ENCODE data around the gene REXO1. TPM values are rescaled to one million over a fixed set of nuclear protein-coding genes. Genes with fewer than 3 reads are reported as not detected.
A peak's percentile ranks its signal among the peaks of the same experiment; 100 is the strongest.

Gene REXO1
- total RNA-seq, 2 donors from 2014 or later, result 18.2 to 24.5 TPM

GRCh38 chr19:1814391-1814790 lies 33.9 kb downstream of the REXO1 start:
- TF ChIP-seq, protein P1, sequence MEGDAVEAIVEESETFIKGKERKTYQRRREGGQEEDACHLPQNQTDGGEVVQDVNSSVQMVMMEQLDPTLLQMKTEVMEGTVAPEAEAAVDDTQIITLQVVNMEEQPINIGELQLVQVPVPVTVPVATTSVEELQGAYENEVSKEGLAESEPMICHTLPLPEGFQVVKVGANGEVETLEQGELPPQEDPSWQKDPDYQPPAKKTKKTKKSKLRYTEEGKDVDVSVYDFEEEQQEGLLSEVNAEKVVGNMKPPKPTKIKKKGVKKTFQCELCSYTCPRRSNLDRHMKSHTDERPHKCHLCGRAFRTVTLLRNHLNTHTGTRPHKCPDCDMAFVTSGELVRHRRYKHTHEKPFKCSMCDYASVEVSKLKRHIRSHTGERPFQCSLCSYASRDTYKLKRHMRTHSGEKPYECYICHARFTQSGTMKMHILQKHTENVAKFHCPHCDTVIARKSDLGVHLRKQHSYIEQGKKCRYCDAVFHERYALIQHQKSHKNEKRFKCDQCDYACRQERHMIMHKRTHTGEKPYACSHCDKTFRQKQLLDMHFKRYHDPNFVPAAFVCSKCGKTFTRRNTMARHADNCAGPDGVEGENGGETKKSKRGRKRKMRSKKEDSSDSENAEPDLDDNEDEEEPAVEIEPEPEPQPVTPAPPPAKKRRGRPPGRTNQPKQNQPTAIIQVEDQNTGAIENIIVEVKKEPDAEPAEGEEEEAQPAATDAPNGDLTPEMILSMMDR (IDR thresholded peaks at IDR 0.05), result no peak
- no peaks in the 10 kb centered on the region for H3K27me3 ChIP-seq (replicated peaks; ENCODE audit: insufficient read depth)

GRCh38 chr19:1813192-1814182 lies 34.8 kb downstream of the REXO1 start:
- Histone ChIP-seq H3K27me3 (replicated peaks; ENCODE audit: insufficient read depth) (no peaks in the 10 kb centered on the region), H3K27ac (no peak overlapping the region), H3K9me3 (no peaks in the 10 kb centered on the region), H3K36me3 (peaks cover 26% of the 10 kb centered on the region), H3K4me1 (ENCODE audit: control insufficient read depth in 1 of 2, low read depth in 2 of 2) (peaks cover 4 to 17% of the 10 kb centered on the region in 2 donors), H3K4me3 (peak overlapping the region; percentile 74)
- no peak for DNase-seq (ENCODE audit: low spot score)
- no peak for ATAC-seq (ENCODE audit: insufficient number of reproducible peaks, low FRiP score, low read depth)
- TF ChIP-seq, protein P1 (IDR thresholded peaks at IDR 0.05), result no peak

More at GRCh38 chr19:1814391-1814790, 33.9 kb downstream of the REXO1 start:
- no peak overlapping the region for H3K4me3 ChIP-seq
- H3K27ac ChIP-seq, result no peak overlapping the region
- ATAC-seq (ENCODE audit: insufficient number of reproducible peaks, low FRiP score, low read depth) (no peak), DNase-seq (ENCODE audit: low spot score) (no peak)
- peaks cover 34% of the 10 kb centered on the region for H3K36me3 ChIP-seq
- H3K4me1 ChIP-seq (ENCODE audit: control insufficient read depth in 1 of 2, low read depth in 2 of 2), result peaks cover 4 to 17% of the 10 kb centered on the region in 2 donors
- H3K9me3 ChIP-seq, result no peaks in the 10 kb centered on the region

GRCh38 chr19:1812426-1813191 lies 35.7 kb downstream of the REXO1 start:
- H3K4me1 ChIP-seq (ENCODE audit: control insufficient read depth in 1 of 2, low read depth in 2 of 2), result peaks cover 4 to 17% of the 10 kb centered on the region in 2 donors
- DNase-seq (ENCODE audit: low spot score) (peak; percentile 80), ATAC-seq (ENCODE audit: insufficient number of reproducible peaks, low FRiP score, low read depth) (peak; percentile 59)
- peak overlapping the region; percentile 74 for H3K4me3 ChIP-seq
- no peaks in the 10 kb centered on the region for H3K27me3 ChIP-seq (replicated peaks; ENCODE audit: insufficient read depth)
- H3K27ac ChIP-seq, result peak overlapping the region in 1 of 2 donors; percentile 41
- TF ChIP-seq, protein P1 (IDR thresholded peaks at IDR 0.05), result peak; percentile 44
- H3K9me3 ChIP-seq, result no peaks in the 10 kb centered on the region
- H3K36me3 ChIP-seq, result peaks cover 18% of the 10 kb centered on the region

DNA sequence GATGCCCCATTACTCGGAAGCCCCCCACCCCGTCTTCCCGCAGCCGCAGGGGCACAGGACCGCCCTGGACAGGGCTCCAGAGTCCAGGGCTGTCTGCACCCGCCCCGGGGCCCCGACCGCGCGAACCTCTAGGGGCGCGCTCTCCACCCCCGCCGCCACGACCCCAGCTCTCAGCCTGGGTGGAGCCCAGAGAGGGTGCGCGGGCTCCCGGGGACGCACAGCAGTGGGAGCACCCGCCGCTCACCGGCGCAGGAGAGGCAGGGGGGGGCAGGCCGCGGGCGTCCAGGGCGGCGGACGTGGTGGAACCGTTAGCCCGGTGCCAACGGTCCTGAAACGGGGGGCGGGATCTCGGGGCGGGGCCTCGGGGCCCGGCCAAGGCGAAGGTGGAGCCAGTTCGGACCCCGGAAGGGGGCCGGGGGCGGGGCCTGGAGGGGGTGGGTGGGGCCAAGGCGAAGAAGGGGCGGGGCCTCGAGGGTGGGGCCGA lies 36.3 kb downstream of the REXO1 start, which contains the start of gene ATP8B3:
Gene ATP8B3, minus strand, starts transcription at position 335 of the 484 bp plus-strand sequence. CDS start 540 bp downstream, outside the sequence.
- TF ChIP-seq, protein P1 (IDR thresholded peaks at IDR 0.05), result no peak
- H3K27ac ChIP-seq, result peak within 1 kb of the TSS; percentile 50 to 61
- H3K36me3 ChIP-seq, result peaks cover 11% of the 10 kb centered on the region
- H3K27me3 ChIP-seq (replicated peaks; ENCODE audit: insufficient read depth), result no peaks in the 10 kb centered on the region
- peaks cover 4 to 17% of the 10 kb centered on the region in 2 donors for H3K4me1 ChIP-seq (ENCODE audit: control insufficient read depth in 1 of 2, low read depth in 2 of 2)
- no peaks in the 10 kb centered on the region for H3K9me3 ChIP-seq
- ATAC-seq (ENCODE audit: insufficient number of reproducible peaks, low FRiP score, low read depth) (peak; percentile 7), DNase-seq (ENCODE audit: low spot score) (no peak)
- peak within 1 kb of the TSS; percentile 74 for H3K4me3 ChIP-seq

All from thoracic aorta (tissue), 2 donors.